Neutrophil (primary cell): ENCODE data around the gene MESP1.
"Not testable (repeated sequence)": the region's sequence is repeated elsewhere in the genome, so short reads cannot be mapped to it uniquely, and the experiment has no call there.

Experiments used
- H3K27ac ChIP-seq: fragments of 200-600 bp; sonication (generic); 2 replicates; pipeline ENCODE4 v1.5.1; 2016; ENCODE audit warnings: mild to moderate bottlenecking, moderate library complexity
- H3K27me3 ChIP-seq: fragments of 200-600 bp; sonication (generic); 2 replicates; pipeline ENCODE4 v1.6.0; 2016; ENCODE audit warnings: mild to moderate bottlenecking
- H3K36me3 ChIP-seq: fragments of 200-600 bp; sonication (generic); 2 replicates; pipeline ENCODE4 v1.5.1; 2017
- H3K4me1 ChIP-seq, 2 experiments: fragments of 200-600 bp in 1 of 2; sonication (generic) in 1 of 2; 1 replicate in 1 of 2; 2 replicates in 1 of 2; pipeline versions ENCODE4 v1.5.1 to v1.6.1; 2013 to 2016; ENCODE audit warnings: low read depth in 1 of 2, low read length in 1 of 2, mild to moderate bottlenecking in 1 of 2, moderate library complexity in 1 of 2; ENCODE audit not compliant: control insufficient read depth in 1 of 2, insufficient read depth in 1 of 2
- H3K4me3 ChIP-seq, 2 experiments: fragments of 200-600 bp in 1 of 2; sonication (generic) in 1 of 2; 1 replicate in 1 of 2; 2 replicates in 1 of 2; pipeline ENCODE4 v1.5.1; 2013 to 2016; ENCODE audit warnings: low read depth in 1 of 2, low read length in 1 of 2, mild to moderate bottlenecking in 1 of 2, moderate library complexity in 1 of 2
- H3K9me3 ChIP-seq: fragments of 200-600 bp; sonication (generic); 2 replicates; pipeline ENCODE4 v1.5.1; 2016
- CTCF ChIP-seq: fragments of 200-600 bp; sonication (generic); IDR thresholded peaks from 2 replicates; pipeline ENCODE4 v1.5.1; 2016; ENCODE audit warnings: antibody characterized with exemption

MESP1 gene

DNA sequence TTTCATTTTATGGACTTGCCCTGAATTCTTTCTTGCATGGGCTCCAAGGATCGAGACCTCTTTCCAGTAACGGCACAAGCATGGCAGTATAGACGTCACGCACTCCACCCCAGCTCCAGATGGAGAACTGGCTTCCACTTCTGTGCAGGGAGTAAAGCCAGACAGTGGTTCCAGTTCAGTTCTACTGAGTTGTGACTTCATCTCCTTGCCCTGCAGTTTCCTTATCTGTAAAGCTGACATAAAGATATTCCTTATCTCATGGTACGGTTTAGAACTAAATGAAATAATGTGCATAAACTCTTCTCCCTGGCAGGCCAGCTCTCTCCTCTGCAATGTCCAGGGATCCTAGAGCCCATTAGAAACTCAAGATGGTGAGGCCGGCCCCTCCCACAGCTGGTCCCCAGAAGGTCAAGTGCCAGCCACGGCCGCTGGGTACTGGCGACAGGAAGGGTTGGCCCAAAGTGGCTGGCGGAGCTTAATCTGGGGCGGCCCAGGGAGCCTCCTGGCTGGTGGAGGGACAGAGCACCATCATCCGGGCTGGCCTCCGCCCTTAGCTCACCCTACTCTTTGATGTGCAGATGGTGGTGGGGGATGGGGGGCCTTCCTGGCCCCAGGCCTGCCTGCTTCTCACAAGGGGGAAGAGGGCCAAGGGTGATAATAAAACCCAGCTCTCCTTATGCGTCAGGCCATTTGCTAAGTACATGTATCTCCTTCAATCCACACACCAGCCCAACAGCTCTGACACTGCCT is 32.2 kb upstream of the MESP1 start:
- Histone ChIP-seq H3K36me3 (peaks cover 47% of the 10 kb centered on the region), H3K27me3 (no peaks in the 10 kb centered on the region), H3K9me3 (no peaks in the 10 kb centered on the region), H3K27ac (peak overlapping the region; percentile 26), H3K4me1 (peaks cover 14 to 17% of the 10 kb centered on the region in 2 experiments), H3K4me3 (no peak overlapping the region)
- no peak for TF ChIP-seq CTCF

- not testable (repeated sequence) for H3K27ac ChIP-seq, H3K4me3 ChIP-seq, H3K27me3 ChIP-seq, H3K9me3 ChIP-seq
- Histone ChIP-seq H3K36me3 (peaks cover 40% of the 10 kb centered on the region), H3K4me1 (peaks cover 14 to 17% of the 10 kb centered on the region in 2 experiments)
Observed at GRCh38 chr15:89782619-89782950, 31.5 kb upstream of the MESP1 start.

DNA sequence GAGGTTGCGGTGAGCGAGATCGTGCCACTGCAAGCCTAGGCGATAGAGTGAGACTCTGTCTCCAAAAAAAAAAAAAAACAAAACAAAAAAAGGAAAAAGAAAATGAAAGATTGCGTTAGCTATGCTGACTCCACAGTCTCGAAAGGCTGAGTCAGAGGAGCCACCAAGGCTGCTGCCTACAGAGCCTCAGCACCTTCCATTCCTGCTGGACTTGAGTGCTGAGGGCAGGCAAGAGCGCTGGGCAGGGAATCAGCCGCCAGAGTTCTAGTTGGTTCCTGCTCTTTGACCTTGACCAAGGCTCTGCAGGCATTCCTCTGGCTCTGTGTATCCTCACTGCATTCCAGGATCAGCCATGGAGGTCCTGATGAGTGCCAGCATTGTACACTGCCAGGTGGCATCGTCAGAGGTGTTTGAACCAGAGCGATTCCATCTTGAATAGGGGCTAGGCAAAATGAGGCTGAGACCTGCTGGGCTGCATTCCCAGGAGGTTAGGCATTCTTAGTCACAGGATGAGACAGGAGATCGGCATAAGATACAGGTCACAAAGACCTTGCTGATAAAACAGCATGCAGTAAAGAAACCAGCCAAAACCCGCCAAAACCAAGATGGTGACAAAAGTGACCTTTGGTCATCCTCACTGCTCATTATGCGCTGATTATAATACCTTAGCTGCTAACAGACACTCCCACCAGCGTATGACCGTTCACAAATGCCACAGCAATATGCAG is 31.0 kb upstream of the MESP1 start:
- H3K27me3 ChIP-seq, result peaks cover 10% of the 10 kb centered on the region
- H3K4me1 ChIP-seq, result peaks cover 17 to 19% of the 10 kb centered on the region in 2 experiments
- peaks cover 35% of the 10 kb centered on the region for H3K36me3 ChIP-seq
- no peak overlapping the region for H3K27ac ChIP-seq
- no peak for TF ChIP-seq CTCF
- no peaks in the 10 kb centered on the region for H3K9me3 ChIP-seq
- no peak overlapping the region for H3K4me3 ChIP-seq

GRCh38 chr15:89781055-89781454 is 30.0 kb upstream of the MESP1 start:
- Histone ChIP-seq H3K27me3 (peaks cover 18% of the 10 kb centered on the region), H3K9me3 (no peaks in the 10 kb centered on the region), H3K36me3 (peaks cover 25% of the 10 kb centered on the region), H3K27ac (peak overlapping the region; percentile 62), H3K4me1 (peaks cover 27% of the 10 kb centered on the region in 2 experiments), H3K4me3 (no peak overlapping the region)
- TF ChIP-seq CTCF, result no peak

GRCh38 chr15:89780601-89781000 is 29.6 kb upstream of the MESP1 start:
- peaks cover 29 to 31% of the 10 kb centered on the region in 2 experiments for H3K4me1 ChIP-seq
- peaks cover 22% of the 10 kb centered on the region for H3K27me3 ChIP-seq
- H3K9me3 ChIP-seq, result no peaks in the 10 kb centered on the region
- no peak overlapping the region for H3K4me3 ChIP-seq
- no peak for TF ChIP-seq CTCF
- peak overlapping the region; percentile 62 for H3K27ac ChIP-seq
- H3K36me3 ChIP-seq, result peaks cover 20% of the 10 kb centered on the region

GRCh38 chr15:89778861-89779260 is 27.8 kb upstream of the MESP1 start:
- Histone ChIP-seq H3K27ac (no peak overlapping the region), H3K36me3 (peaks cover 3% of the 10 kb centered on the region), H3K4me1 (peaks cover 29 to 31% of the 10 kb centered on the region in 2 experiments), H3K27me3 (peaks cover 24% of the 10 kb centered on the region), H3K9me3 (no peaks in the 10 kb centered on the region), H3K4me3 (no peak overlapping the region)
- no peak for TF ChIP-seq CTCF
